ENCODE data around the gene CLDN3.
"Not testable (repeated sequence)": the region's sequence is repeated elsewhere in the genome, so short reads cannot be mapped to it uniquely, and the experiment has no call there.

The CLDN3 gene

GRCh38 chr7:73735528-73735905, 34.6 kb downstream of the CLDN3 start:
- no peak for DNase-seq

- peak; percentile 83 to 86 for DNase-seq
These were observed 35.2 kb downstream of the CLDN3 start for GRCh38 chr7:73734619-73735527.

- no peak for DNase-seq
These were observed 37.7 kb downstream of the CLDN3 start for GRCh38 chr7:73732397-73732796.

DNA sequence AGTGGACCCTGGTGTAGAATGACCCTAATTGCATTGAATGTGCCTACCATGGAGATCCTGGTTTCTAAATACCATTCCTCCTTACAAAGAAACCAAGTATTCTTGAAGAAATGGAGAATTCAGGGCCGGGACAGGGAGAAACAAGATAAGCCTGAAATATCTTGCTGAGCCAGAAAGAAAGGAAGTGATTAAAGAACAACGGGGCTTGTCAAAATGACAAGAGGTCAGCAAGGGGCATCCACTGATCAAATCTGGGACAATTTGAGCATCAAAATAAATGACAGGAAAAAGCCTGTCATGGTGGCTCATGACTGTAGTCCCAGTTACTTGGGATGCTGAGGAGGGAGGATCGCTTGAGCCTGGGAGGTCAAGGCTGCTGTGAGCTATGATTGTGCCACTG, 39.6 kb downstream of the CLDN3 start:
- no peak for DNase-seq

- DNase-seq = no peak
These were observed 41.5 kb downstream of the CLDN3 start for GRCh38 chr7:73728551-73728950.

DNA sequence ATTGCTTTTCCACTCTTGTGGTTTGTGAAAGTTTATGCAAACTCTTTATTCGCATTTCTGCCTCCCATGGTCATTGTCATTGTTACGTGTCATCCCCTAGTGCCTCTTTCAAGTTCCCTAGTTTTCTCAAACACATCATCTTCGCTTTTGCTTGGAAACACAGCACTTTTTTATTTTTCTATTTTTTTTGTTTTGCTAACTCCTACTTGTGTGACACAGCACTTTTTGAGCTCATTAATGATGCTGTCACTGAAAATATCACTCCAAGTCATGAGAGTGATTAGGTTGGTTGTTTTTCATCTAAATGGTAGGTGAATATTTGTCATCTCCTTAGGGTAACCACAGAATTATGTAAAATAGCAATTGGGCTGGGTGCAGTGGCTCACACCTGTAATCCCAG, 42.1 kb downstream of the CLDN3 start:
- DNase-seq = no peak

DNA sequence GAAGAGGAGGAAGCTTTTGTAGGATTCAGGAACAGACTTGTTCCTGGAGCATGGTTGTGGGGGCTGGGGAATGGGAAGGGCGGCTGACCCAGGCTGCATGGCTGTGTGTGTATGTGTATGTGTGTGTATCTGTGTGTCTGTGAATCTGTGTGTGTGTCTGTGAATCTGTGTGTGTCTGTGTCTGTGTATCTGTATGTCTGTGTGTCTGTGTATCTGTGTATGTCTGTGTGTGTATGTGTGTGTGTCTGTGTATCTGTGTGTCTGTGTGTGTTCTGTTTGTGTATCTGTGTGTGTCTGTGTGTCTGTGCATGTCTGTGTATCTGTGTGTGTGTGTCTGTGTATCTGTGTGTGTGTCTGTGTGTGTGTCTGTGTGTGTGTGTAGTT, 44.0 kb downstream of the CLDN3 start:
- no peak for DNase-seq

DNA sequence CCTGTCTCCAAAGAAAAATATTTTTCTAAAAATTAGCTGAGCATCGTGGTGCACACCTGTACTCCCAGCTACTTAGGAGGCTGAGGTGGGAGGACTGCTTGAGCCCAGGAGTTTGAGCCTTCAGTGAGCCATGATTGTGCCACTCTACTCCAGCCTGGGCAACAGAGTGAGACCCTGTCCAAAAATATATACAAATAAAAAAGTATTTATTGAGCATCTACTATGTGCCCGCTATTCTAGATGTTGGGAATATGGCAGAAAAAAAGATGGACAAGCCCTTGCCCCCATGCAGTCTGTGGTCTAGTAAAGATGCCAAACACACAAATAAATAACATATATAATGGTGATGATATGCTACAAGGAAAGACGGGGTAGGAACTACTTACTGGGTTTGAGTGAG, 46.3 kb downstream of the CLDN3 start:
- DNase-seq = no peak

DNA sequence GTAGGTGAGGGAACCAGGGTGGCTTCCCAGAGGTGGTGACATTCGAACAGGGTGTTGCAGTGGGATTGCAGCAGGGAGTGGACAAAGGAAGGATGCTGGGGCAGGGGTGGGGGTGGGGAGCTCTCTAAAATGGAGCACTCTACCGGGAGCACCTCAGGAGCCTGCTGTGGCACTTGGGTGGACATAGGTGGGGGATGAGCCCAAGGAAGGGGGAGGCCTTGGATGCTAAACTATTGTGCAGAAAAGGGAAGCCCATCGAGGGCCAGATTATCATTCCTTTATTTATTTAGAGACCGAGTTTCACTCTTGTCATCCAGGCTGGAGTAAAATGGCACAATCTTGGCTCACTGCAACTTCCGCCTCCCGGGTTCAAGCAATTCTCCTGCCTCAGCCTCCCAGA, 47.3 kb downstream of the CLDN3 start:
- DNase-seq = no peak

DNA sequence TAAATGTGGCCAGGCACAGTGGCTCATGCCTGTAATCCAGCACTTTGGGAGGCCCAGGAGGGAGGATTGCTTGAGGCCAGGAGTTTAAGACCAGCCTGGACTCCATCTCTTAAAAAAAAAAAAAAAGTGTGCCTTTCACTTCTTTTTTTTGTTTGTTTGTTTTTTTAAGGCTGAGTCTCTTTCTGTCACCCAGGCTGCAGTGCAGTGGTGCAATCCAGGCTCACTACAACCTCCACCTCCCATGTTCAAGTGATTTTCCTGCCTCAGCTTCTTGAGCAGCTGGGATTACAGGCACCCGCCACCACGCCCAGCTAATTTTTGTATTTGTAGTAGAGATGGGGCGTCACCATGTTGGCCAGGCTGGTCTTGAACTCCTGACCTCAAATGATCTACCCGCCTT, 47.9 kb downstream of the CLDN3 start:
- DNase-seq = not testable (repeated sequence)

DNA sequence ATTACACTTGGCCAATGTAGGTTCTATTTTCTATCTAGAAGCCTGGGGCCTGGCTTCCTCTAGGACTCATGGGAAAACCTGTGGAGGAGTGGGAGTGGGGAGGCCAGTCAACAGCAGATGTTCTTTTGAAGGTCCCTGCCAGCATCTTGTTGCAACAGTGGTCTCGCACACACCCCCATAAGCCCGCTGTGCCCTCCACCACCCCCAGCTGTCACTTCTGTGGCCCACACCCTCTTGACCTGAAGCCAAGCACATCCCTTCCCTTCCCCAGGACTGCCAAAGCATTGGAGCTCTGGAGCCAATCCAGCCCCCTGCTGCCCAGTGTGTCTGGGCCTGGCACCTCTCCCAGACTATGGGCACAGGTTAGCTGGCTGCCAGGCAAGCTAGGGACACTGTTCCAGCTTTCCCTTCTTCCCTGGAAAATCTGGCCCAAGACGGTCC, 48.7 kb downstream of the CLDN3 start:
- DNase-seq = no peak

DNA sequence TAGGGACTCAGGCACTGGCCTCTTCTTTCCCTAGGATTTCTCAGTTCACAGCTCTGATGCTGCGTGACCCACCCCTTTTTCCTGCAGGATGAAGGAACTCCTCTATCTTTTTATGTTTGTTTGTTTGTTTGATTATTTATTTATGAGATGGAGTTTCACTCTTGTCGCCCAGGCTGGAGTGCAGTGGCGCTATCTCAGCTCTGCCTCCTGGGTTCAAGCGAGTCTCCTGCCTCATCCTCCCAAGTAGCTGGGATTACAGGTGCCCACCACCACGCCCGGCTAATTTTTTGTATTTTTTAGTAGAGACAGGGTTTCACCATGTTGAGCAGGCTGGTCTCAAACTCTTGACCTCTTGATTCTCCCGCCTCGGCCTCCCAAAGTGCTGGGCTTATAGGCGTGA, 49.6 kb downstream of the CLDN3 start:
- DNase-seq = not testable (repeated sequence)

DNA sequence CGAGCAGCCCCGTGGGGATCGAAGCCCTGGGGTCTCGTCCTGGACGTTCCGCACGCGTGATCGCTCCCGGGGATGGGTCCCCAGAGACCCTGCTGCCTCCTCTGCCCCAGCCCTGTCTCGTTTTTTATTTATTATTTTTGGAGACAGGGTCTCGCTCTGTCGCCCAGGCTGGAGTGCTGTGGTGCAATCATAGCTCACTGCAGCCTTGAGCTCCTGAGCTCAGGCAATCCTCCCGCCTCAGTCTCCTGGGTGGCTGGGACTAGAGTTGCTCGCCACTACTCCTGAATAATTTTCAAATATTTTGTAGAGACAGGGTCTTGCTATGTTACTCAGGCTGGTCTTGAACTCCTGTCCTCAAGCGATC, 50.3 kb downstream of the CLDN3 start:
- no peak for DNase-seq
